ENCODE data around the gene CLEC3A.

CLEC3A gene

DNA sequence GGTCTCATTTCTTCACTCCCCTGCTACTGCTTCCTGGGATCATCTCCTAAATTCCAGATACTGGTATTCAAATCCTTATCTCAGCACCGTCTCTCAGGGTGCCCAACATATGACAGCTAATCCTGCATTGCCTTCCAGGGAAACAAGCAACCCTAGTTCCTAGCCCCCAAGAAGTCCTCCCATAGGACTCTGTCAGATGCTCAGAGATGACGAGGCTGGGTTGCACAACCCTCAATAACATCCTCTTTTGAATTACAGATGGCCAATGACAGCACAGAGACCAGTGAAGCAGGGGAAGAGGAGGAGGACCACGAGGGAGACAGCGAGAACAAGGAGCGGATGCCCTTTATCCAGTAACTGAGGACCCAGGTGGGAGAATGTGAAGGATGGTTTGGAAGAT lies 45.0 kb upstream of the CLEC3A start (continued):
- TF ChIP-seq ZNF518A (tag by site-specific recombination; conservative IDR thresholded peaks at IDR 0.05; ENCODE audit: low read depth) = no peak
- no peak for TF ChIP-seq ZNF777 (tag by site-specific recombination; IDR thresholded peaks at IDR 0.05; ENCODE audit: borderline replicate concordance)
- TF ChIP-seq ZNF843 (tag by site-specific recombination; IDR thresholded peaks at IDR 0.05) = no peak
- no peak for TF ChIP-seq ZBTB7A (tag by site-specific recombination; IDR thresholded peaks at IDR 0.05; ENCODE audit: low read depth)

DNA sequence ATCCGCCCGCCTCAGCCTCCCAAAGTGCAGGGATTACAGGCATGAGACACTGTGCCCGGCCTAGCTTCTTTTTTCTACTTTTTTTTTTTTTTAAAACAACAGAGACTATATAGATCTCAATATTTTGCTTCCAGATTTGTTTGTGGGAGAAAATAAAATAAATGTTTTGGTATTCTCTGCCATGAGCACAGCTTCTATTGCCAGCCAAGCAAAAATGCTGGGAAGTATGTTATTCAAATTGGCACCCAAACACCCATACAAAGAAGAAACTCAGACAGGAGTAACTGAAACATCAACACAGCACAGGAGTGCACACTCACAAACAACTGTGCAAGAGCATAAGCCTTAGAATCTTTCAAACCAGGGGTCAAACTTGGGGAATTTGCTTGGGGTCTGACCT lies 37.2 kb upstream of the CLEC3A start:
- peaks cover 2% of the 10 kb centered on the region; the same call in 1 of the 2 replicates for H3K4me1 ChIP-seq (ENCODE audit: control insufficient read depth, insufficient read depth, low read length)
- no peak overlapping the region for H3K27ac ChIP-seq (ENCODE audit: extremely low read depth, low read depth, low read length)
- ChIA-PET POLR2A (no interaction called here), CTCF (no interaction called here)
- TF ChIP-seq ZNF391 (tag by site-specific recombination; IDR thresholded peaks at IDR 0.05; ENCODE audit: borderline replicate concordance, low read depth) = no peak
- TF ChIP-seq HOXA7 (CRISPR knock-in tag; IDR thresholded peaks at IDR 0.05; ENCODE audit: borderline replicate concordance) = no peak
- no peak for TF ChIP-seq ZNF692 (tag by site-specific recombination; IDR thresholded peaks at IDR 0.05)
- no peak for TF ChIP-seq PRDM10 (tag by site-specific recombination; IDR thresholded peaks at IDR 0.05)
- TF ChIP-seq ZNF513 (tag by site-specific recombination; IDR thresholded peaks at IDR 0.05) = no peak
- TF ChIP-seq, protein P1, sequence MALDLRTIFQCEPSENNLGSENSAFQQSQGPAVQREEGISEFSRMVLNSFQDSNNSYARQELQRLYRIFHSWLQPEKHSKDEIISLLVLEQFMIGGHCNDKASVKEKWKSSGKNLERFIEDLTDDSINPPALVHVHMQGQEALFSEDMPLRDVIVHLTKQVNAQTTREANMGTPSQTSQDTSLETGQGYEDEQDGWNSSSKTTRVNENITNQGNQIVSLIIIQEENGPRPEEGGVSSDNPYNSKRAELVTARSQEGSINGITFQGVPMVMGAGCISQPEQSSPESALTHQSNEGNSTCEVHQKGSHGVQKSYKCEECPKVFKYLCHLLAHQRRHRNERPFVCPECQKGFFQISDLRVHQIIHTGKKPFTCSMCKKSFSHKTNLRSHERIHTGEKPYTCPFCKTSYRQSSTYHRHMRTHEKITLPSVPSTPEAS (tag by site-specific recombination; IDR thresholded peaks at IDR 0.05) = no peak
- TF ChIP-seq ZNF76 (tag by site-specific recombination; IDR thresholded peaks at IDR 0.05; ENCODE audit: borderline replicate concordance, low read depth) = no peak
- no peak for TF ChIP-seq MZF1 (tag by site-specific recombination; IDR thresholded peaks at IDR 0.05; ENCODE audit: borderline replicate concordance)
- no peak for TF ChIP-seq ZFP37 (tag by site-specific recombination; IDR thresholded peaks at IDR 0.05)
- TF ChIP-seq BCL11B (tag by site-specific recombination; IDR thresholded peaks at IDR 0.05; ENCODE audit: low read depth) = no peak
- no peak for TF ChIP-seq ZNF610 (tag by site-specific recombination; IDR thresholded peaks at IDR 0.05; ENCODE audit: borderline replicate concordance)
- H3K9me3 ChIP-seq (ENCODE audit: control insufficient read depth, insufficient read depth, low read depth, low read length) = no peaks in the 10 kb centered on the region
- no peak overlapping the region for H3K4me3 ChIP-seq (ENCODE audit: low read depth, low read length)
- H3K36me3 ChIP-seq (ENCODE audit: control insufficient read depth in 2 of 2, insufficient read depth in 1 of 2, low read length in 2 of 2) = no peaks in the 10 kb centered on the region
